K562 (cell line): ENCODE results near the gene BNIPL. TPM values are rescaled to one million over a fixed set of nuclear protein-coding genes. Genes with fewer than 3 reads are reported as not detected.

ENCODE experiments used
- ATAC-seq: fragments of 200-7000 bp; cut with Tn5 transposase; 3 replicates; pipeline ENCODE4 v1.9.1; 2020; ENCODE audit warnings: moderate library complexity
- BruUV-seq: library from RNA; stranded (reverse); fragments of 400-500 nt; replicated peaks from 2 replicates; lab custom pipeline; 2021; lab: Mats Ljungman, UMichigan
- CTCF ChIA-PET: fragments of 300-600 bp; formaldehyde crosslinking; extraction: SDS; loops from one replicate; lab custom pipeline; 2021; ENCODE audit warnings: low intra/inter-chr PET ratio; lab: Yijun Ruan, JAX
- POLR2A ChIA-PET: fragments of 300-600, 350-650 bp; sonication (Branson Sonifier 250); formaldehyde crosslinking; extraction: SDS; loops from one replicate; lab custom pipeline; 2021; ENCODE audit warnings: antibody characterized with exemption, inconsistent platforms; lab: Yijun Ruan, JAX
- DNase-seq, 4 experiments: peaks; one replicate each; pipeline versions ENCODE4 v3.0.0 to v3.0.0-alpha.2; 2011 to 2018; ENCODE audit warnings: low spot score in 3 of 4, mixed read lengths in 3 of 4; ENCODE audit errors: extremely low read depth in 1 of 4
- FAIRE-seq: peaks from 2 replicates; lab custom pipeline; 2011; peaks lifted over from hg19 to GRCh38; lab: Jason Lieb, UNC
- H2AFZ ChIP-seq: 2 replicates; pipeline ENCODE4 v1.6.0; 2011; ENCODE audit warnings: low read depth, low read length, control low read depth, inconsistent platforms
- H3K27ac ChIP-seq: fragments of 200-600 bp; 3 replicates; pipeline ENCODE4 v1.8.0; 2011; ENCODE audit warnings: low read depth, mild to moderate bottlenecking, control low read depth, inconsistent platforms, low read length, moderate library complexity, mixed read lengths; ENCODE audit errors: extremely low read depth
- H3K27me3 ChIP-seq, 2 experiments: fragments of 300-600 bp in 1 of 2; 2 replicates in 1 of 2; 3 replicates in 1 of 2; pipeline versions ENCODE4 v1.6.0 to v1.8.0; 2011; ENCODE audit warnings: inconsistent platforms in 2 of 2, low read length in 2 of 2, mild to moderate bottlenecking in 1 of 2, mixed read lengths in 1 of 2, moderate library complexity in 1 of 2; ENCODE audit not compliant: control insufficient read depth in 2 of 2, insufficient read depth in 2 of 2
- H3K36me3 ChIP-seq: fragments of 300-600 bp; 3 replicates; pipeline ENCODE4 v1.8.0; 2011; ENCODE audit warnings: mild to moderate bottlenecking, low read length, inconsistent platforms; ENCODE audit not compliant: control insufficient read depth, insufficient read depth
- H3K4me1 ChIP-seq, 2 experiments: fragments of 200-600 bp in 1 of 2; replicated peaks in 1 of 2; 2 replicates in 1 of 2; 3 replicates in 1 of 2; pipeline versions ENCODE4 v1.5.1 to v1.8.0; 2011; ENCODE audit warnings: inconsistent platforms in 2 of 2, low read length in 2 of 2, mild to moderate bottlenecking in 1 of 2, mixed read lengths in 1 of 2, moderate library complexity in 1 of 2; ENCODE audit not compliant: control insufficient read depth in 2 of 2, insufficient read depth in 2 of 2
- H3K4me2 ChIP-seq: 2 replicates; pipeline ENCODE4 v1.6.1; 2011; ENCODE audit warnings: low read length, control low read depth, inconsistent platforms, mixed read lengths; ENCODE audit not compliant: insufficient read depth
- H3K4me3 ChIP-seq: fragments of 200-600 bp; sonication (generic), shearing (Covaris generic); 2 replicates; pipeline ENCODE4 v1.5.1; 2016; ENCODE audit warnings: control low read depth, inconsistent platforms
- H3K79me2 ChIP-seq: fragments of 200-600 bp; 3 replicates; pipeline ENCODE4 v1.8.0; 2011; ENCODE audit warnings: low read length, inconsistent platforms; ENCODE audit not compliant: control insufficient read depth, insufficient read depth
- H3K9ac ChIP-seq, 2 experiments: 2 replicates each; pipeline versions ENCODE4 v1.6.0 to v1.6.1; 2011; ENCODE audit warnings: low read depth in 2 of 2, low read length in 2 of 2, control low read depth in 1 of 2, inconsistent platforms in 1 of 2, mild to moderate bottlenecking in 1 of 2, mixed read lengths in 1 of 2; ENCODE audit not compliant: insufficient read depth in 1 of 2
- H3K9me1 ChIP-seq: one replicate; pipeline ENCODE4 v1.6.0; 2011; ENCODE audit warnings: inconsistent platforms, mild to moderate bottlenecking, low read length, moderate library complexity; ENCODE audit not compliant: control insufficient read depth, insufficient read depth
- H3K9me3 ChIP-seq: replicated peaks from 2 replicates; pipeline ENCODE4 v1.5.1; 2011; ENCODE audit warnings: low read depth, low read length, inconsistent platforms; ENCODE audit not compliant: control insufficient read depth, insufficient read depth
- H4K20me1 ChIP-seq: replicated peaks from 2 replicates; pipeline ENCODE4 v1.6.1; 2011; ENCODE audit warnings: low read length, inconsistent platforms, mixed read lengths; ENCODE audit not compliant: control insufficient read depth, insufficient read depth
- ARID1B ChIP-seq: fragments of 450-650 bp; IDR thresholded peaks from 2 replicates; pipeline ENCODE4 v1.6.1; 2016; ENCODE audit warnings: antibody characterized with exemption, mild to moderate bottlenecking, inconsistent platforms
- CBFA2T3 ChIP-seq: fragments of 450-650 bp; IDR thresholded peaks from 2 replicates; pipeline ENCODE4 v1.6.1; 2017
- CBX8 ChIP-seq: fragments of 200-600 bp; sonication (generic); IDR thresholded peaks from 2 replicates; pipeline ENCODE4 v1.6.1; 2012; ENCODE audit warnings: borderline replicate concordance, mixed run types, low read depth, mild to moderate bottlenecking, moderate library complexity, mixed read lengths, low read length, control low read depth, inconsistent platforms; ENCODE audit not compliant: poor library complexity, severe bottlenecking; ENCODE audit errors: extremely low read depth
- CHD7 ChIP-seq: fragments of 200-600 bp; sonication (generic); IDR thresholded peaks from one replicate; pipeline ENCODE4 v1.6.1; 2012; ENCODE audit warnings: mild to moderate bottlenecking, low read depth, low read length, inconsistent platforms
- MAFG ChIP-seq: fragments of 450-650 bp; conservative IDR thresholded peaks from 2 replicates; pipeline ENCODE4 v1.6.1; 2016; ENCODE audit warnings: missing genetic modification characterization, missing compliant biosample characterization
- MAFK ChIP-seq: IDR thresholded peaks from 2 replicates; pipeline ENCODE4 v1.6.1; 2011; ENCODE audit warnings: low read length, improper control_type of control experiment
- POU5F1 ChIP-seq: fragments of 150-350 bp; IDR thresholded peaks from 2 replicates; pipeline ENCODE4 v1.6.1; 2014; ENCODE audit warnings: borderline replicate concordance, low read length, low read depth, mild to moderate bottlenecking; ENCODE audit not compliant: partially characterized antibody
- ZNF23 ChIP-seq: fragments of 250-450 bp; sonication (Bioruptor Pico); IDR thresholded peaks from 2 replicates; pipeline ENCODE4 v1.4.0; 2020; ENCODE audit warnings: mild to moderate bottlenecking
- ZNF316 ChIP-seq: fragments of 450-650 bp; IDR thresholded peaks from 2 replicates; pipeline ENCODE4 v1.6.1; 2016
- WGBS: fragments of 100-300 bp; shearing (Covaris generic); methylation state at CpG from one replicate; pipeline ENCODE4 v1.1.6; 2016; ENCODE audit warnings: low coverage, mixed read lengths; ENCODE audit not compliant: insufficient coverage; ENCODE audit errors: missing lambda C conversion rate; 5-methylcytosine and 5-hydroxymethylcytosine counted together
- in situ Hi-C: fragments of 300-500 bp; cut with MboI; formaldehyde crosslinking; loops from 4 replicates; pipeline ENCODE4 v1.15.0; 2018; ENCODE audit warnings: inconsistent platforms, mixed read lengths
- intact Hi-C: fragments of 100-400 bp; cut with micrococcal nuclease; formaldehyde crosslinking; loops from 2 replicates; pipeline ENCODE4 v1.14.2; 2022
- polyA plus RNA-seq, 8 experiments: library from polyadenylated mRNA; depleted of rRNA in 4 of 8; stranded (reverse) in 5 of 8; unstranded in 3 of 8; fragments of >200 nt; fragmentation: Nextera tagmentation in 2 of 8; fragmentation: Illumina TruSeq in 1 of 8; extraction: Ambion mirVana in 2 of 8; extraction: Trizol in 1 of 8; gene quantifications; 2 replicates each; pipeline versions ENCODE4 v1.2.1 to v1.2.3, GENCODE V29; 2011 to 2014; ENCODE audit warnings: inconsistent platforms in 1 of 8, missing spikeins in 1 of 8
- total RNA-seq, 7 experiments: library from RNA; depleted of rRNA in 6 of 7; stranded (reverse); fragments of >200 nt in 6 of 7; fragmentation: Illumina TruSeq in 2 of 7; extraction: Trizol in 2 of 7; gene quantifications; 2 replicates each; pipeline versions ENCODE4 v1.2.1 to v1.2.3, GENCODE V29; 2011 to 2021; ENCODE audit warnings: low replicate concordance in 1 of 7

BNIPL gene
- total and polyA plus RNA-seq, 9 of the 15 experiments (the other 6 are each of a cell fraction or from before 2014, with no cell fraction given) = 0.08 to 1.4 (median 0.68) TPM

- Histone ChIP-seq H3K27me3 (no peaks in the 10 kb centered on the region), H3K36me3 (peaks cover 11% of the 10 kb centered on the region; the same call in 2 of the 3 replicates), H3K9ac (peak overlapping the region in 1 of 2 experiments; percentile 67; a peak in 1 of 4 replicates), H3K9me1 (no peaks in the 10 kb centered on the region), H3K9me3 (no peaks in the 10 kb centered on the region), H3K27ac (no peak overlapping the region), H2AFZ (peak overlapping the region; percentile 14; the same call in 1 of the 2 replicates), H3K4me2 (no peak overlapping the region), H3K4me3 (no peak overlapping the region), H4K20me1 (no peaks in the 10 kb centered on the region), H3K4me1 (peaks cover 16 to 17% of the 10 kb centered on the region in 2 experiments; a peak in 4 of 5 replicates), H3K79me2 (no peaks in the 10 kb centered on the region)
- ATAC-seq (peak; percentile 20; the same call in 2 of the 3 replicates), DNase-seq (no peak), FAIRE-seq (peak; percentile 15)
- BruUV-seq = no TSS peak
- POLR2A ChIA-PET = interaction anchor here (0.6 to 3.6 kb wide), 7 partner anchors 8 to 431 kb away, joined by 3 to 22 read pairs (median 3); partner anchors contain the start of genes ANXA9 and MINDY1
- CTCF ChIA-PET = interaction anchor here (1.2 kb wide), 1 partner anchor 14 kb away, joined by 3 read pairs; no protein-coding TSS in a partner anchor
- 13% methylated on average over 3 of the region's 3 CpGs for WGBS
- intact Hi-C loops (loop anchor here (10.0 kb wide), 1 partner anchor 159 kb away; no protein-coding TSS in a partner anchor), in situ Hi-C loops (loop anchor here (10.0 kb wide), 1 partner anchor 429 kb away; no protein-coding TSS in a partner anchor)
- TF ChIP-seq ZNF23 (CRISPR knock-in tag) (no peak), POU5F1 (no peak), CBFA2T3 (peak; percentile 34; the same call in 1 of the 2 replicates), MAFG (peak; percentile 70), ARID1B (peak; percentile 58; the same call in 1 of the 2 replicates), ZNF316 (peak; percentile 77), MAFK (peak; percentile 30; the same call in 1 of the 2 replicates), CHD7 (no peak), CBX8 (no peak)
Observed at GRCh38 chr1:150994248-150994647, 42.1 kb upstream of the BNIPL start.
